H9 (cell line): Measurements from ENCODE around the gene PPM1H. TPM values are rescaled to one million over a fixed set of nuclear protein-coding genes. Genes with fewer than 3 reads are reported as not detected.
"Not testable (repeated sequence)": the region's sequence is repeated elsewhere in the genome, so short reads cannot be mapped to it uniquely, and the experiment has no call there.

Source experiments
- DNase-seq: peaks from one replicate; pipeline ENCODE4 v3.0.0-alpha.2; 2017
- H2AFZ ChIP-seq: one replicate; pipeline ENCODE4 v1.6.1; 2013; ENCODE audit warnings: mild to moderate bottlenecking, low read length, control low read depth, moderate library complexity
- H2AK5ac ChIP-seq: 2 replicates; pipeline ENCODE4 v1.6.1; 2013; ENCODE audit warnings: low read length, control low read depth, mixed read lengths; ENCODE audit not compliant: insufficient read length
- H2BK120ac ChIP-seq: one replicate; pipeline ENCODE4 v1.6.1; 2013; ENCODE audit warnings: low read depth, mild to moderate bottlenecking, low read length, control low read depth, inconsistent platforms; ENCODE audit not compliant: poor library complexity, severe bottlenecking
- H2BK12ac ChIP-seq: 2 replicates; pipeline ENCODE4 v1.6.1; 2013; ENCODE audit warnings: low read length, control low read depth, mixed read lengths, low read depth; ENCODE audit not compliant: insufficient read length
- H2BK15ac ChIP-seq: 2 replicates; pipeline ENCODE4 v1.6.1; 2013; ENCODE audit warnings: low read depth, low read length, control low read depth
- H2BK20ac ChIP-seq: one replicate; pipeline ENCODE4 v1.6.1; 2013; ENCODE audit warnings: low read depth, mild to moderate bottlenecking, low read length, control low read depth, inconsistent platforms; ENCODE audit not compliant: poor library complexity, severe bottlenecking
- H2BK5ac ChIP-seq: 2 replicates; pipeline ENCODE4 v1.6.1; 2013; ENCODE audit warnings: low read length, control low read depth, mixed read lengths; ENCODE audit not compliant: insufficient read length
- H3K14ac ChIP-seq: 2 replicates; pipeline ENCODE4 v1.6.1; 2013; ENCODE audit warnings: low read length, control low read depth; ENCODE audit not compliant: insufficient read depth
- H3K18ac ChIP-seq: 2 replicates; pipeline ENCODE4 v1.6.1; 2013; ENCODE audit warnings: low read depth, mild to moderate bottlenecking, mixed read lengths, low read length, control low read depth; ENCODE audit not compliant: insufficient read length
- H3K23ac ChIP-seq: 2 replicates; pipeline ENCODE4 v1.6.1; 2013; ENCODE audit warnings: low read length, control low read depth, mixed read lengths, low read depth; ENCODE audit not compliant: insufficient read length
- H3K23me2 ChIP-seq: 2 replicates; pipeline ENCODE4 v1.6.1; 2013; ENCODE audit warnings: low read depth, mild to moderate bottlenecking, mixed read lengths, low read length, control low read depth; ENCODE audit not compliant: insufficient read length, poor library complexity, severe bottlenecking
- H3K27ac ChIP-seq: 2 replicates; pipeline ENCODE4 v1.5.1; 2013; ENCODE audit warnings: low read length, control low read depth, mixed read lengths, low read depth; ENCODE audit not compliant: insufficient read length
- H3K27me3 ChIP-seq: 2 replicates; pipeline ENCODE4 v1.6.1; 2013; ENCODE audit warnings: low read length, control low read depth, inconsistent platforms; ENCODE audit not compliant: insufficient read depth
- H3K4ac ChIP-seq: 2 replicates; pipeline ENCODE4 v1.6.1; 2013; ENCODE audit warnings: low read depth, mild to moderate bottlenecking, control low read depth, inconsistent platforms, low read length, moderate library complexity
- H3K4me1 ChIP-seq: 2 replicates; pipeline ENCODE4 v1.6.1; 2013; ENCODE audit warnings: low read length, control low read depth, inconsistent platforms; ENCODE audit not compliant: insufficient read depth
- H3K4me2 ChIP-seq: 2 replicates; pipeline ENCODE4 v1.6.1; 2013; ENCODE audit warnings: low read length, control low read depth, mixed read lengths; ENCODE audit not compliant: insufficient read length, insufficient read depth
- H3K56ac ChIP-seq: 2 replicates; pipeline ENCODE4 v1.6.1; 2013; ENCODE audit warnings: low read depth, mild to moderate bottlenecking, mixed read lengths, low read length, control low read depth; ENCODE audit not compliant: insufficient read length
- H3K79me1 ChIP-seq: 2 replicates; pipeline ENCODE4 v1.6.1; 2013; ENCODE audit warnings: low read depth, mild to moderate bottlenecking, moderate library complexity, low read length, control low read depth, inconsistent platforms; ENCODE audit not compliant: insufficient read depth, poor library complexity, severe bottlenecking
- H3K79me2 ChIP-seq: 2 replicates; pipeline ENCODE4 v1.6.1; 2013; ENCODE audit warnings: low read length, control low read depth, inconsistent platforms; ENCODE audit not compliant: insufficient read depth
- H3K9ac ChIP-seq: 2 replicates; pipeline ENCODE4 v1.6.1; 2013; ENCODE audit warnings: low read length, control low read depth, mixed read lengths; ENCODE audit not compliant: insufficient read length; ENCODE audit errors: extremely low read depth
- H3K9me3 ChIP-seq: one replicate; pipeline ENCODE4 v1.6.1; 2013; ENCODE audit warnings: low read depth, low read length, inconsistent platforms; ENCODE audit not compliant: control insufficient read depth
- H3T11ph ChIP-seq: one replicate; pipeline ENCODE4 v1.6.1; 2013; ENCODE audit warnings: mild to moderate bottlenecking, low read length, control low read depth, inconsistent platforms
- H4K20me1 ChIP-seq: one replicate; pipeline ENCODE4 v1.6.1; 2013; ENCODE audit not compliant: control insufficient read depth, insufficient read length, insufficient read depth
- H4K5ac ChIP-seq: 2 replicates; pipeline ENCODE4 v1.6.1; 2013; ENCODE audit warnings: low read depth, mild to moderate bottlenecking, mixed read lengths, low read length, control low read depth; ENCODE audit not compliant: insufficient read length
- H4K8ac ChIP-seq: replicated peaks from 2 replicates; pipeline ENCODE4 v1.6.1; 2013; ENCODE audit warnings: low read length, control low read depth, mixed read lengths, low read depth; ENCODE audit not compliant: insufficient read length
- H4K91ac ChIP-seq: 2 replicates; pipeline ENCODE4 v1.6.1; 2013; ENCODE audit warnings: low read depth, mild to moderate bottlenecking, moderate library complexity, mixed read lengths, low read length, control low read depth; ENCODE audit not compliant: insufficient read length
- H3K27ac Mint-ChIP-seq, 3 experiments: 2 replicates in 2 of 3; 3 replicates in 1 of 3; pipeline ENCODE4 v1.8.0; 2020 to 2021; ENCODE audit warnings: mixed read lengths in 3 of 3, mild to moderate bottlenecking in 1 of 3, moderate library complexity in 1 of 3
- H3K27me3 Mint-ChIP-seq: 2 replicates; pipeline ENCODE4 v1.8.0; 2021; ENCODE audit warnings: low read depth, mild to moderate bottlenecking, moderate library complexity, mixed read lengths
- H3K36me3 Mint-ChIP-seq, 3 experiments: 2 replicates in 2 of 3; 3 replicates in 1 of 3; pipeline ENCODE4 v1.8.0; 2020 to 2021; ENCODE audit warnings: low read depth in 3 of 3, mixed read lengths in 3 of 3; ENCODE audit not compliant: insufficient read depth in 1 of 3
- H3K4me1 Mint-ChIP-seq, 2 experiments: 2 replicates each; pipeline ENCODE4 v1.8.0; 2020; ENCODE audit warnings: mixed read lengths in 2 of 2
- H3K4me3 Mint-ChIP-seq, 2 experiments: 2 replicates in 1 of 2; 3 replicates in 1 of 2; pipeline ENCODE4 v1.8.0; 2020 to 2021; ENCODE audit warnings: mild to moderate bottlenecking in 2 of 2, mixed read lengths in 2 of 2, moderate library complexity in 1 of 2
- H3K9me3 Mint-ChIP-seq, 2 experiments: 2 replicates in 1 of 2; 3 replicates in 1 of 2; pipeline ENCODE4 v1.8.0; 2020; ENCODE audit warnings: mild to moderate bottlenecking in 2 of 2, mixed read lengths in 2 of 2, moderate library complexity in 1 of 2
- CTCF ChIP-seq: fragments of 200-600 bp; sonication (generic); conservative IDR thresholded peaks from 3 replicates; pipeline ENCODE4 v1.8.0; 2021; ENCODE audit warnings: antibody characterized with exemption, mild to moderate bottlenecking
- WGBS: extraction: QIAGEN DNeasy Blood & Tissue Kit; methylation state at CpG from one replicate; pipeline ENCODE4 v1.1.7; 2013; ENCODE audit warnings: missing lambda C conversion rate, low lambda C conversion rate, mixed read lengths; ENCODE audit not compliant: insufficient read length; ENCODE audit errors: extremely low coverage; 5-methylcytosine and 5-hydroxymethylcytosine counted together
- total RNA-seq: library from RNA; stranded (reverse); gene quantifications from 2 replicates; pipeline ENCODE4 v1.2.1, GENCODE V29; 2021

Gene PPM1H
- total RNA-seq, 1 experiment from 2014 or later: 22.1 TPM

GRCh38 chr12:62730649-62731048, 204.3 kb downstream of the PPM1H start:
- Histone ChIP-seq H2BK120ac (no peak overlapping the region), H3K4me2 (no peak overlapping the region), H3K4ac (no peak overlapping the region), H4K91ac (no peak overlapping the region), H3K79me2 (no peaks in the 10 kb centered on the region), H3K79me1 (no peaks in the 10 kb centered on the region), H2BK15ac (no peak overlapping the region), H3T11ph (no peak overlapping the region), H2AK5ac (no peak overlapping the region), H4K8ac (no peak overlapping the region), H3K9me3 (no peaks in the 10 kb centered on the region), H3K14ac (no peak overlapping the region), H3K27me3 (no peaks in the 10 kb centered on the region), H2BK5ac (no peak overlapping the region), H2AFZ (no peak overlapping the region), H3K4me1 (peaks cover 14% of the 10 kb centered on the region; the same call in 1 of the 2 replicates), H3K23me2 (no peaks in the 10 kb centered on the region), H2BK20ac (no peak overlapping the region), H3K9ac (no peak overlapping the region), H3K56ac (no peak overlapping the region), H3K23ac (no peak overlapping the region), H4K5ac (no peak overlapping the region), H2BK12ac (no peak overlapping the region), H4K20me1 (no peaks in the 10 kb centered on the region), H3K18ac (no peak overlapping the region), H3K27ac (no peak overlapping the region)
- no peak overlapping the region for H3K4me3 Mint-ChIP-seq
- H3K4me1 Mint-ChIP-seq: peaks cover 31% of the 10 kb centered on the region in 2 experiments
- TF ChIP-seq CTCF: no peak
- H3K27me3 Mint-ChIP-seq: no peaks in the 10 kb centered on the region
- H3K27ac Mint-ChIP-seq: no peak overlapping the region; a peak in 1 of 7 replicates
- no CpG with 5 or more reads among the region's 2 CpGs for WGBS
- H3K9me3 Mint-ChIP-seq: no peaks in the 10 kb centered on the region
- H3K36me3 Mint-ChIP-seq: peaks cover 2 to 5% (median 3%) of the 10 kb centered on the region in 3 experiments; a peak in 4 of 7 replicates
- DNase-seq: no peak

GRCh38 chr12:62729579-62730544, 205.1 kb downstream of the PPM1H start:
- H4K5ac ChIP-seq, H3K27ac ChIP-seq, H3K14ac ChIP-seq, H2BK20ac ChIP-seq, H2BK5ac ChIP-seq, H3K4ac ChIP-seq, DNase-seq, H3K23me2 ChIP-seq, H3K9ac ChIP-seq, H3K18ac ChIP-seq, H3K27me3 ChIP-seq, H2BK15ac ChIP-seq, H3T11ph ChIP-seq, H3K4me2 ChIP-seq, H3K23ac ChIP-seq, H3K9me3 ChIP-seq, H3K56ac ChIP-seq, H3K36me3 Mint-ChIP-seq, H2AFZ ChIP-seq, H2AK5ac ChIP-seq, H3K27me3 Mint-ChIP-seq, H3K79me1 ChIP-seq, H4K20me1 ChIP-seq, H3K9me3 Mint-ChIP-seq, H3K4me3 Mint-ChIP-seq, H4K8ac ChIP-seq, H4K91ac ChIP-seq, H2BK12ac ChIP-seq, H3K79me2 ChIP-seq: not testable (repeated sequence)
- Histone ChIP-seq H3K4me1 (peaks cover 17% of the 10 kb centered on the region; the same call in 1 of the 2 replicates), H2BK120ac (peak overlapping the region; percentile 23)
- H3K27ac Mint-ChIP-seq: peak overlapping the region; percentile 34 to 63 (median 39); a peak in 4 of 7 replicates
- H3K4me1 Mint-ChIP-seq: peaks cover 38 to 39% of the 10 kb centered on the region in 2 experiments
- WGBS: no CpG with 5 or more reads among the region's 13 CpGs
